ENCODE results near the gene MEIKIN.

DNA sequence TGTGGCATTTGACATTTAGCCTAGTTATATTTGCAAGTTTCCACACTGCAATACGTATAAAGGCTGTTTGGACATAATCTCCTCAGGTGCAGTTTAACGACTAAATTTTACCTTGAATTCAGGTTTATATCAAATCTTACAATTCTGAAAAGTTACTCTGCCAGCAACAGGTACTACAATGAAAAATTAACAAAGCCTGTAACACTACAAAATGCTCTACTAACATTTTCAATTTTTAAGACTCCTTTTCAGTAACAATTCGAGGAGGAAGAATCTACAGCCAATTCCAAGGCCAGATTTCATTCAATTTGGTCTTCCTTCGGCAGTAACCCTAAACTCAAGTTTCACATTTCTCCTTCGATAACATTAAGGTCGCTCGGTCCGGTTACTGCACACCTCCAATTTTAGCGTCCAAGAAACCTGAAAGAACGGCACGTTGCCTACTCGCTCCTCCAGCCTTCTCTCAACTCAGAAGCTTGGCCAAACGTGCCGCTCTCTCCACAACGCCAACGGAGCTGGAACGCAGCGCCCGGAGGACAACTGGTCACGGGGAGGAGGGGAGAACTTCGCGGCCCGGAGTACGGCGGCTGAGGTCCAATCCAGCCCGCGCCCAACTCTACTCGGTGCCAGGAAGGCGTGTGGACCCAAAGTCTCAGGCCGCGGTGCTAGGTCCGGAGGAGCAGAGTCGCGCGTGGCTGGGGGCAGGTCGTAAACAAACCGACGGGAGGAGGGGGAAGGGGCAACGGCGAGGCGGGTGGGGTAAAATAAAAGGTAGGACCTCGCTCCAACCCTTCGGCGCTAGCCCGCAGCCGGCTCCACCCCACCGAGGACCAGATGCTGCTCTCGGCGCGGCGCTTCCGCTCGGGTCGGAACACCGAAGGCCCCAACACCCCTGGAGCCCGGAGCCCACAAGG is 149.3 kb downstream of the MEIKIN start:
- TF ChIP-seq POLR2A (IDR thresholded peaks at IDR 0.05; ENCODE audit: extremely low read depth, insufficient read length) (no peak), CTCF (IDR thresholded peaks at IDR 0.05; ENCODE audit: low read depth, low read length) (no peak)

Measured in NB4 (cell line).